Right ventricle myocardium superior (tissue), 1 donor: ENCODE data around the gene PLET1. TPM values are rescaled to one million over a fixed set of nuclear protein-coding genes. Genes with fewer than 3 reads are reported as not detected.

Experiments
- ATAC-seq: fragments of 200-7000 bp; cut with Tn5 transposase; one replicate; pipeline ENCODE4 v1.9.1; 2020; ENCODE audit warnings: mild to moderate bottlenecking; ENCODE audit not compliant: poor library complexity
- DNase-seq: peaks from one replicate; pipeline ENCODE4 v3.0.0-alpha.2; 2020
- intact Hi-C: fragments of 100-400 bp; cut with DNase I; formaldehyde crosslinking; loops from one replicate; pipeline ENCODE4 v1.11.2; 2022
- long read RNA-seq: library from polyadenylated mRNA; unstranded; transcript quantifications from one replicate; pipeline ENCODE4 v2.0.0, GENCODE V29; 2021
- total RNA-seq: library from RNA; stranded (reverse); fragmentation: NEBNext Ultra II Directional; extraction: Animal tissue kit (Norgen Biotek cat#: 25700); gene quantifications from one replicate; pipeline ENCODE4 v1.2.1, GENCODE V29; 2021
- donor health status: DM: no; HTN: yes; CAD: no; lungs with severe emphysema.

Gene PLET1, protein sequence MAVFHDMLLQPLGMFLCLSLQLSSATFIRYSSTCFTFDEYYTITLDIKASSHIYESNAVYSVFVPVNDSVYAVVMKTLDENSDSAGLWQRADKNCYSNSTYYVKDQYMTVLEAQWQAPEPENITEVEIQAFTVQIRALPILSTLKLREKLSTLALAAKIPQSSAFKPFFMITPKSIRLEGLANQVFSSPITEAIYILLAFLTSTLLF
- total RNA-seq = not detected
- long read RNA-seq = 0 reads

DNA sequence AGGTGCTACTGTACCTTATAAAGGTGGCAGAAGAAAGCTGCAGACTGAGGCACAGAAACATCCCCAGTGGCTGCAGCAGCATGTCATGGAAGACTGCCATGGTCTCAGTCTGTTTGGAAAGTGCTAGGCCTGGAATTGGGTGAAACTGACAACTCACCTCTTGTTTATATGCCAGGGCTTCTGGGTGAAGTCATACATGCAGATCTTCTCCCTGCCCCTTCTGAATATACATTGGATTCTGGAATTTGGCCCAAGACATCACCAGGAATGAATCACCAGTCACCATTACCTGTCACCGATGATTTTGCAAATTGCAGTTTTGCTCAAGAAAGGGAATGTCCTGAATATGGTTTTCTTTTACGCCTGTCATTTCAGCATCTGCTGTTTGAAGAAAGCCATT lies at the start of gene PLET1:
PLET1 (minus strand) TSS at position 371 of the 400 bp plus-strand sequence; CDS start at position 100, 271 bp downstream.
- intact Hi-C loops = no loop called here
- no peak for DNase-seq
- no peak for ATAC-seq

DNA sequence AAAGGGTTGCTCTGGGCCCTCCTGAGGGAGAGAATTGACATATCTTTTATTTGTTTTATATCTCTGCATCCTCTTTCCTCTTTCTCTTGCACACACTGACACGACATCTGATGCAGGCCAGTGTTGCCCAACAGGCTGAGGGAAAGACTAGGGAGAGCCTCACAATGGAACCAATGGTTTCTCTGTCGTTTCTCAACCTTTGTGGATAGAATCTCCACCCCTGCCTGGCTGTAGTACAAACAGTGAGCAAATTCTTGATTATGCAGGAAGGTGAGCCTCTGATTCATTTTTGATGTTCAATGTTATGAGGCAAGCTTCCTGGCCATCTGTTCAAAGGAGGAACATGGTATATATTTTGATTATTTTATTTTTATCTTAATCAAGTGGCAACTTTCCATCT lies 49.8 kb upstream of the PLET1 start:
- intact Hi-C loops = no loop called here
- ATAC-seq (no peak), DNase-seq (no peak)

DNA sequence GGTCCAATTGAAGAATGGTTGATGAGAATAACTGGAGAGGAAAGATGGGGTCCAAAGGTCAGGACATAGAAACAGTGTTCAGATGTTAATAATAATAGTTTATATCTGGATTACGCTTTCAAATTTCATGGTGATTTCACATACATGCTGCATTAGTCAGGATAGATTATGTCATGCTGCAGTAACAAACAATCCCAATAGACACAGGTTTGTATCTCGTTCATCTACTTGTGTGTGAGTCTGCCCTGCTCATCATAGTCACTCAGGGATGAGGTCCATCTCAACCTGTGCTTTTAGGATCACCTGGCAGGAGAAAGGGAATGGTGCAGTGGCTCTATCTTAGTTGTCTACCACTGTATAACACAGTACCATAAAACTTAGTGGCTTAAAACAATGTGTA lies 48.0 kb upstream of the PLET1 start:
- ATAC-seq (no peak), DNase-seq (no peak)
- intact Hi-C loops = no loop called here

DNA sequence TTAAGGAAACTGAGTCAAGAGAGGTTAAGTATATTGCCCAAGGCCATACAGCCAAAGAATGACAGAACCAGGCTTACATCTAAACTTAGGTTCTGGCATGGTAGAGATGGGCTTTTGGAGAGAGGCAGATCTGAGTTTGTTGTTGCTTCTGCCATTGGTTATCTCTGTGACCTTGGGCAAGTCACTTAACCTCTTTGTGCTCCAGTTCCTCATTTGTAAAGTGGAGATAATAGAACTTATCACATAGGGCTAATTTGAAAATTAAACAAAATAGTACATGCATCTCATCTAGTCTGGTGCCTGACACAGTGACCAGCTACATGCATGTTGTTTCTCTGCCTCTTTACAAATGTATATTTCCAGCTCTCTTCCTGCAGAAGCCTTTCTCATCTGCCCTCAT lies 47.0 kb upstream of the PLET1 start:
- ATAC-seq (no peak), DNase-seq (no peak)
- intact Hi-C loops = no loop called here

DNA sequence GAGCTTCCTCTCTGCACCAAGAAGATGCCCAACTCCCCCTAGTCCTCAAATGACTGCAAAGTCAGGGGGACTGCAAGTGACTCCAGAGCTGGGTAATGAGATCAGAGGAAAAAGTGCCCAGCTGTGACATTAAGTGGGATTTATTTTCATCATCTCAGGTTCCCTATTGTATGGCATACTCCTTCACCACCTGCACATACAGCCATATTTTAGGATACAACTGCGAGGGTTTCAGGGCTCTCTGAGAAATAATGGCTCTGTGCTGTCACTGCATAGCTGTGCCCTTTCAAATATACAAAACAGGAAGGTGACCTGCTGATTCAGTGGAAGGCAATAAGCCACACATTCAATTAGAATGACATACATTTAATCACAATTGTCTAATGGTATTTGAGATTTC lies 45.6 kb upstream of the PLET1 start:
- DNase-seq (no peak), ATAC-seq (no peak)
- intact Hi-C loops = no loop called here

DNA sequence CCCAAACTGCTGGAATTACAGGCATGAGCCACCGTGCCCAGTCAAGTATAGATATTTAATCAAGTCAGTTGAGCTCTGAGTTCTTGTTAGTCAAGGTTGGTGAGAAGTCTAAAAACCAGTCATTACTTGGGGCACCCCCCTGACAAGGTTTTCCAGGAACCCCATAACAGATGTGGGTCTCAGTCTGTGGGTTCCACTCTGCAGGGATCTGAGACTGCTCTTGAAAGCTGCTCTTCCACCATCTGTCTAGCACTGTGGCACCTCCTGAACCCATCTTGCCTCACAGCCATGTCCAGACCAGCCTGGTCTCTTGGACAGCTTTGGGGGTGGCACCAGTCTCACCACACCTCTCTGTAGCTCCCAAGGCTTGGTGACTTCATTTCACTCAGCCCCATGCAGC lies 44.3 kb upstream of the PLET1 start:
- intact Hi-C loops = no loop called here
- DNase-seq = no peak
- no peak for ATAC-seq

DNA sequence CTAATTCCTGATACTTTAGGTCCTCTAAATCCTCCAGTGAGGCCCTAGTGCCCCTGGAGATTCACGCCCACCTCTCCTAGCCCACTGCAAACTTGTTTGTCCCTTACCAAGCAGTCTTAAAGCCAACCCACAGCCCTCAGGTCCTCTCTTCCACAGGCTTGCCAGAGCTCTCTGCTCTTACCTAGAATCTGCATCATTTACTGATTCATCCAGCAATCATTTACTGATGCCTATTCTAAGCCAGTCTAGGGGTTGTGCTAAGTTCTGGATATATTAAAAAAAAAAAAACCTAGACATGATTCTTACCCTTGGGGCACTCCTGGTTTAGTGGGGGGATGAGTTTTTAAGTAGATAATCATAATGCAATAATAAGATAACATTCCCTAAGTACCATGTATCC lies 43.0 kb upstream of the PLET1 start:
- no peak for ATAC-seq
- intact Hi-C loops = no loop called here
- no peak for DNase-seq

DNA sequence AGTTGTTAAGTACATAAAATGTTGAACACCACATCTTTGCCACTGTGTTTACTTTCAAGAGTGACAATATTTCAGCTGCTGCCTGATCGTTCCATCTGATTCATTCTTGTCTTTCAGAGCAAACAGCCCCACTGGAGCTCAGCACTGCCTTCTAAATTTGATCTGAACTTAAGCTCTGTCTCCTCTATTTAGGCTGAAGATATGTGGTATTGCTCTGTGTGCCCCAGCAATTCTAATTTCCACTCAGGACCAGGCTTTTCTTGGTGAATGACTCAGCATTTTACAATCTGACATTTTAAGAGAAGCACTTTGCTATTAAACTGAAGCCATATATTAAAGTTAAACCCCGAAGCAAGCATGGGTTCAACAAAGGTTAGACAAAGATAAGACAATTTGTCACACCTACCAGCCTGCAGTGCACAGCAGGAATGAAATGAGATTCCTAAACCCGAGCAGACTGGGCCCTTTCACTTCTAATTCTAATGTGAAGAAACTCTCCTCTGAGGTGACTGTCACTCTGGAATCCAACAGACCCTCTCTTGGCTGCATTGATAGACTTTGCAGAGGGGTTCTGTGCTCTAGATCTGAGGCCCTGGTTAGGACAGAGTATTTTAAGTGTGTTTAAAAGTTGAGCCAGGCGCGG lies 41.7 kb upstream of the PLET1 start:
- DNase-seq (no peak), ATAC-seq (peak; percentile 32)

DNA sequence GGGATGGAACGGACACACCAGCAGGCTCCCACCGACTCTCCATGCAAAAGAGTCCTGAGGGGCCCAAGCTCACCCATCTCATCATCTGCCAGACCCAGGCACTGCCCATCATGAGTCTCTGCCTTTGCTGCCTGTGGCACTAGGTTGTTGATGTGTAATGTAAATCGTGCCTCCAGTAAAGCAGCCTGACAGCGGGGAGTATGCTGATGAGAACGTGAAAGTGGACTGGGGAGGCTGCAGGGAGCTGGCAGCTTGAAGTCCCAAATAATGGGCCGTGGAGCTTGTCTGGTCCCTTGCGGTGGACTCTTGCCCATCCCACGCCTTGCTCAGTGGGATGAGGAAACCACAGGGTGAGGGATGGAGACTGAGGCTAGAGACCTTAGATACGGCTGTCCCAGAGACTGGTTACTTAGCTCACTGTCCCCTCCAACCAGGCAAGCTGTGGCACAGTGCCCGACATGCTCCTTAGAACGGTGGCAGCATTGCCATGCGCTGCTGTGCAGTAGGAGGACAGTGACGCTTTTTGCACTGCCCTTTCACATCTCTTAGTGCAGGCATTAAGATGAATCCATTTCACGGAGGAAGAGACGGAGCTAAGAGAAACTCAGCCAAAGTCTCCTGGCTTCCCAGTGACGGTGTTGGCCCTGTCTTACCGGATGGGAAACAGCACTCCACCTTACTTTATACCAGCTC lies 39.6 kb upstream of the PLET1 start:
- peak; percentile 50 for DNase-seq
- no peak for ATAC-seq
- intact Hi-C loops = no loop called here

More for the DNA sequence above, 41.7 kb upstream of the PLET1 start:
- intact Hi-C loops = no loop called here

DNA sequence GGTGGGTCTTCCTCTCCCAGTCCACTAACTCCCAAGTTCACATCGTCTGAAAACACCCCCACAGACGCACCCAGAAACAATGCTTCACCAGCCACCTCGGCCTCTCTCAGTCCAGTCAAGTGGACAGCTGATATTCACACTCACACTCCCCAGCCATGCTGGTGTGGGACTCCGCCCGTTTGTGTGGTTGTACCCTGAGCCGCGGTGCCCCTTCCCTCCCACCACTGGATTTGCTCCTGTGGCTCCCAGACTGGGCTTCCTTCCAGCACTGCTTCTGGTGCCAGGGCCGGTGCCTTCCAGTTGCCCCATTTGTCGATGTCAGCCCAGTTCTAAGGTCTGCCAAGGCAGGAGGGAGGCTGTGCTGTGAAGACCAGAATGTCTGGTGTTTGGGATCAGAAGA lies 37.9 kb upstream of the PLET1 start:
- intact Hi-C loops = loop anchor here (10.0 kb wide), 1 partner anchor 486 kb away; no protein-coding TSS in a partner anchor
- DNase-seq (peak; percentile 71), ATAC-seq (peak; percentile 49)

DNA sequence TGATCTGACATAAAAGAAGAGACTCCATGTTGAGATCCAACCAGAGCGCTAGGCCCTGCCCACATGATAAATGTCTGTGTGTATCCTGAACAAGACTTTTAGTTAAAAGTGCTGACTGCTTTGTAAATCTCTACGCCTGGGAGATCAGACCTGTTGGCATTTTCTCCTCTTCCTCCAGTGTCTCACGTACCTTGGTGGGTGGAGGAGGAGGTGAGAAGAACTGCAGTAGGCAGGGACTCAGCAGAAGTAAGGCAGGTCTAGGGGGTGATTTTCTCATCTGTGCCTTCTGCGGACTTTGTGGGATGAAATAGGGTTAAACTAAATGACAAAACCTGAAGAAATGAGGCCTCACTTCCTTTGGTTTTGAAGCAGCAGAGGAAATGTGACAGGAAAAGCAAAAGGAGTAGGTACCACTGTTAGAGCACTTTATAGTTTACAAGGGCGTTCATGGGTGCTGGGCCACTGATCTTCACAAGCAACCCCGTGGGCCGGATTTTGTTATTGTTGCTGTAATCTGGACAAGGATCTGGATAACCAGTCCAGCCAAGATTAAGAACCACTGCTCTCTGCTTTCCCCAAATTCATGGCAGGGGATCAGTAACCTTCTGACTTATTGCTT lies 36.7 kb upstream of the PLET1 start:
- intact Hi-C loops = loop anchor here (10.0 kb wide), 1 partner anchor 487 kb away; no protein-coding TSS in a partner anchor

DNA sequence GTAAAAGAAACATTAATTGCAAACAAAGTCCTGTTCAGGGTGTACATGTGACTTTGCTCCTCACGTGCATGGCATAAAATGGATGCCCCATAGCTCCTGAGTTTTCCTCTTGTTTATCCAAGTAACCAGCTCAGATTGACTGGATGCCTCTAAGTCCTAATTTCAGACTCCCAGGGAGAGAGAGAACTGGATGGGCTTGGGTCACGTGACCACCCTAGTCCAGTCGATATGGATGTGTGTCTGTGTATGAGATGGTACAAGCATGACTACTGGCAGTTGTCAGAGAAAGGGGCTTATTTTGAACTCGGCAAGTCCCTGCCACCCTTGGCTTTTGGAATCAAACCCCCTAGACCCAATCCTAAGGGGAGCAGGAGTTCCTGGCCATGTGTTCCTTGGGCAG lies 35.4 kb upstream of the PLET1 start:
- no peak for DNase-seq
- no peak for ATAC-seq
- intact Hi-C loops = loop anchor here (10.0 kb wide), 1 partner anchor 489 kb away; no protein-coding TSS in a partner anchor

More for the DNA sequence above, 36.7 kb upstream of the PLET1 start:
- DNase-seq = no peak
- no peak for ATAC-seq

DNA sequence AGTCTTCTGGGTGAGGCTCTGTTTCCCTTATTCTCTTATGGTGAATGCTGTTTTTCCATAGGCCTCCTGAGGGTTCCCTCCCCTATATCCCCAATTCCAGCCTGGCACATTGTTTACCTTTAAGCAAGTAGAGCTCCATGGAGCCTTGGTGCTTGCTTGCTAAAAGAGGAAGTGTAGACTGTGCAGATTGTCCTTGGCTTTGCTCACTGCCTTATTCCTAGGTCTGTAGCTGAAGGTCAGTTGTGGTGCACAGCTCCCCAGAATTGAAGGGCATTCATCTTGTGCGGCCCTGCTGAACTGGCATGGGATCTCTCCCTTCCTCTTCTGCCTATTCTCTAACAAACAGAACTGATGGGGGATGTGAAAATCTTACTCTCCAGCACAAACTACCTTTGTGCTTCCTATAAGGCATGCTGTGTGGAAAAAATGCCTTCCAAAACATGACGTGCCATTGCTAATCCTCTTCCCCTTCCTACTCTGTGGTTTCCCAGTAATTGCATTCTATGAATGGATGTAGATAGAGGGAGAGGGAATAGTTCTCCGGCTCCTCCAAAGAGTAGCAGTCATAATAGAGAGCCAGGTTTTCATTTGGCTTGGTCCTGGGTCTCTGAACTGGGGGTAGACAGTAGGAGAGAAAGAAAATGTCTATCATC lies 34.2 kb upstream of the PLET1 start:
- intact Hi-C loops = loop anchor here (5.0 to 10.0 kb wide), 2 partner anchors 262 to 490 kb away; no protein-coding TSS in a partner anchor
- DNase-seq (no peak), ATAC-seq (peak; percentile 24)

DNA sequence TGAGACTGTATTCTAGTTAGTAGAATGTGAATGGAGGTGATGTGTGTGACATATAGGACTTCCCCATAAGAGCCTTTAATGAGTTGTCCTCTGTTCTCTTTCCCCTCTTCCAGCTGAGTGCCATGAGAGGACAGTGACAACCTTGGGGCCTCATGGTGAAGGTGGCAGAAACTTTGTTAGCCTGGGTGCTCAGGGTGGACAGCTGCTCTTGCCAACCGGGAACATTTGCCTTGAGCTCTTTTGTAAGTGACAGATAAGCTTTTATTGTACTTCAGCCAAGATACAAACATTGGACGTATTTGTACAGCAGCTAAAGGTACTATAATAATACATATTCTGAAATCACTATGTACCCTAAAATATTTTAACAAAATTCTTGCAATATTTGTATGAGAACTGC lies 33.0 kb upstream of the PLET1 start:
- ATAC-seq (peak; percentile 63), DNase-seq (no peak)
- intact Hi-C loops = loop anchor here (5.0 to 10.0 kb wide), 2 partner anchors 264 to 491 kb away; no protein-coding TSS in a partner anchor

DNA sequence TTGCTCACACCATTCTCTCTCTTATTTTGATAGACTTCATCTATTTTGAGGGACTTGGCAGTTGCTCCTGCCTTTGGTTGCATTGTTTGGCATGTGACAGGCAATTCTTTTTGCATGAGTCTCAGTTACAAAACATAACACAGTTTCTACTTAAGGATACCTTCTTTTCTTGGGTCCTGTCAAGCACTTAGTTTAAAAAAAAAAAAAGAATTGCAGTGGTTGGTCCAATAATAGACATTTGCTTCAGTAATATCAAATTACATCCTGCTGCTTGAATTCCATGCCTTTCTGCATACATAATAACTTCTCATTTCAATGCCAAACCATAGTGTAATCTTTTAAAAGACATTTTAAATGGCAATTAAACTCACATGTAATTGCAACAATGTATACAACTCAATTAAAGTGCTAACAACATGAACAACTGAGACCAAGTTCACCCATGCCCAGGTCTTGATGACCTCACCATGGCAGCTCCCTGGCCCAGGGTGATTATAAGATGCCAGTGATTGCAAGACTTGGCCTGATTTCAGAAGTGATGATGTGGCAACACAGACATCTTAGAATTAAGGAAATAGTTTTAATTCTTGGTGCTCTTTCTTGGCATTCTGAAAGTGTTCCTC lies 32.2 kb upstream of the PLET1 start:
- DNase-seq = no peak

DNA sequence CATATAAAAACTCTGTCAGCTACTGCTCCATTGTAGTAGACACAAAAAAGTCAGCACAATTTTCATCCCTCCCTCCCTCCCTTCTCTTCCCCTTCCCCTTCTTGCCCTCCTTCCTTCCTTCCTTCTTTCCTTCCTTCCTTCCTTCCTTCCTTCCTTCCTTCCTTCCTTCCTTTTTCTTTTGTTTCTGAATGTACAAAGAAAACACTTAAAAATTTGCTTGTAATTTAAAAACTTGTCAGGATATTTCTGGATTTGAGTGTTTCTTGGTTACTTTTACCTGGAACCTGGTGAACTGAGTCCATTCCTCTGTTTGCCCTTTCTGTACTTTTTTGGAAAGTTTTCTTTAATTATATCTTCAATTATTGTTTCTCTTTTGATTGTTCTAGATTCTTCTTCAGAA lies 31.5 kb upstream of the PLET1 start:
- DNase-seq (no peak), ATAC-seq (no peak)
- intact Hi-C loops = loop anchor here (5.0 to 10.0 kb wide), 2 partner anchors 265 to 493 kb away; no protein-coding TSS in a partner anchor

More for the DNA sequence above, 32.2 kb upstream of the PLET1 start:
- ATAC-seq = peak; percentile 14
- intact Hi-C loops = loop anchor here (5.0 to 10.0 kb wide), 2 partner anchors 264 to 492 kb away; no protein-coding TSS in a partner anchor

DNA sequence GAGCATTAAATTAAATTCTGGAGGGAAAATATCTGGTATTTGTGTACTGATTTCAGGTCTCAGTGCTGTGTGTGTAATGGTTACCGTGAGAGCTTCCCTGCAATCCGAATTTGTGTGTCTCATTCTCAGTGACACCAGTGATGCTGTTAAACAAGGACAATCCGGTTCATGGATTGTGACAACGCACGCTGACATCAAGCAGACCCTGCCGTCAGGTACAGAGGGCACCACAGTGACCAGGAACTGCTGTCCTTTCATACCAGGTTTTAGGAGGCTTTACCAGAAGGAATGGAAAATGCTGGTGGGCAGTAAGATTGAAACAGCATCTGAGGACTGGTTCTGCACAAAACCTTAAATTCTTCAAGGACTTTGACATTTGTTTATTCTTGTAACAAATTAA lies 30.5 kb upstream of the PLET1 start:
- DNase-seq (no peak), ATAC-seq (no peak)
- intact Hi-C loops = loop anchor here (5.0 to 10.0 kb wide), 2 partner anchors 266 to 494 kb away; no protein-coding TSS in a partner anchor

DNA sequence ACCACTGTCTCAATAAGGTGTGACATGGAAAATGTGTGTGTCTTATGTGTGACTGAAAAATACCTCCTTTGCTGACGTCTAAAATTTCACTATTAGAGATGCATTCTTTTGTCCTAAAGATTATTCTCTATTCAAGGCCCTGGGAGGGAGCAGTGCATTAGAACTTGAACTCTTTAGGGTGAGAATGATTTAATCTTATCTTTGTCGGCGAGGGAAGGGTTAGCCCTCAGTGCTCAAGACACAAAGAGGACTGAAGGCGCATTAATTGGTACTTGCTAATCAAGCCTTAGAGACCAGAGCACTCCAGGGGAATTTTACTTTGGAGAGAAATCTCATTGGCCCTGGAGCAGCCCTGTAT lies 29.8 kb upstream of the PLET1 start:
- DNase-seq (no peak), ATAC-seq (peak; percentile 9)
- intact Hi-C loops = loop anchor here (5.0 to 10.0 kb wide), 2 partner anchors 267 to 494 kb away; no protein-coding TSS in a partner anchor
